HG02763 (cell line): ENCODE measurements around the gene DPH3.

ENCODE experiments used
- ATAC-seq: cut with Tn5 transposase; IDR thresholded peaks from one replicate; pipeline ENCODE4 v1.9.1; 2021; ENCODE audit warnings: mild to moderate bottlenecking, moderate library complexity; ENCODE audit not compliant: unreplicated experiment

DPH3 gene

DNA sequence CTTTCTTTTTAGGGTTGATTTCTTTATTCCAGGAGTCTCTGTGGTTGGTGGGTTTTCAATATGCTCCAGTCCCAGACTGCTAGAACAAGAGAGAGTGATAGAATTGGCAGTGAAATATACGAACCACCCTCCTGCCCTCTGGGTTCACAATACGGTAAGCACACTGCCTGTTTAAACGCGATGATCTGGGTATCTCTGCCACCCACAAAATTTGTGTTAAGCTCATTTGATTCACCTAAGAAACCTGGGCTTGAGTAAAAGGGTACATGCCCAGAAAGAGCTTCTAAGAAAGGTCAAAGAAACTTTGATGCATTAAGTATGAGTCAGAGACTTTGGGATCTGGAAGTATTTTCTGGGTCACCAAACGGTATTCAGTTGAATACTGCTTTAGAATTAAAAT lies 30.1 kb upstream of the DPH3 start:
- ATAC-seq, result no peak

DNA sequence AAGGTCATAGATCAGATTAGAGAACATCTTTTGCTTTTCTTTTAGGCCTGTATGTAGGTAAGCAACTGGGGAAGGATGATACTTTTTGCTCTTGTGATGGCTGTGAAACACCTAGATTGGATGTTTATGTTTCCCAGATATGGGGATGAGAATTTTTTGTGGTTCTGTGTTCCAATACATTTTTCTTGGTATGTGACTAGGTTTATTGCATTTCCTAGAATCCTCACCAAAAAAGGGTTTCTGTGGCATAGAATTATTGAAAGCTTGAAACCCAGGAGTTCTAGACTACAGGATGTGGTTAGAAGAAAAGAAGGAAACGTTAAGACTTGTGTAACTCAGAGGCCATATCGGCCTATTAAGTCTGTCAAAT lies 26.1 kb upstream of the DPH3 start:
- peak; percentile 41 for ATAC-seq

DNA sequence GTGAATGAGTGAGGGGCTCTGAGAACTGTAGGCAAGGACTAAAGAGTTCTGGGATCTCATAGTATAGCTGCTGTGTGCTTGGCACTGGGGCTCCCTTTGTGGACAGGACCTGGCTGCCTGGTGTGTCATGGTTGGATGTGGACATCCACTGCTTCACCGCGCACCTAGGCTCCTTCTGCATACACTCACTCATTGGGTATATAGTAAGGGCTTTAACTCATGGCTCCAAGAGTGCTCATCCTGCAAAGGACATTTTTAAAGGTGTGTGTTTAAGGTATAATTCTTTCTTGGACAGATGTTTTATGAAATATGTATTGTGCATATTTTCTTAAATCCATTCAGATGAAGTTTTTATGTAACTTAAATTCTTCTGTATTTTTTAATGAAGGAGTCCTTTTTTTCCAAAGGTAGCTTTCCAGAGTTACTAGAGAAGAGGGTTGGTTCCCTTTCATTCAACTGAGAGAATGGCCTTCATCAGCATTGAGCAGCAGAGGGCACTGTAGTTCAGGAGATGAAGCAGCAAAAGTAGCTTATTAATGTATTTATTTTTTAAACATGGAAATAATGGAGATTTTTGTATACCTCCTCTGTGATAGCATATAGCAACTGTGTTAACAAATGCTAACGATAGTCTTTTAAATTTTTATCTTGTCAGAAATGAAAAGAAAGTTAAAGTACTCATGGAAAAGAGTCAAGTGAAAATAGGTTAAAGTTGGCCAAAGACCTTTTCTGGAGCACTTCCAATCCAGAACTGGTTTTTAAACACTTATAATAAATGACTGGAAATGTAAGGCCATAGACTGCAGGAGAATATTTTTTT lies 25.5 kb upstream of the DPH3 start:
- peak; percentile 30 for ATAC-seq

DNA sequence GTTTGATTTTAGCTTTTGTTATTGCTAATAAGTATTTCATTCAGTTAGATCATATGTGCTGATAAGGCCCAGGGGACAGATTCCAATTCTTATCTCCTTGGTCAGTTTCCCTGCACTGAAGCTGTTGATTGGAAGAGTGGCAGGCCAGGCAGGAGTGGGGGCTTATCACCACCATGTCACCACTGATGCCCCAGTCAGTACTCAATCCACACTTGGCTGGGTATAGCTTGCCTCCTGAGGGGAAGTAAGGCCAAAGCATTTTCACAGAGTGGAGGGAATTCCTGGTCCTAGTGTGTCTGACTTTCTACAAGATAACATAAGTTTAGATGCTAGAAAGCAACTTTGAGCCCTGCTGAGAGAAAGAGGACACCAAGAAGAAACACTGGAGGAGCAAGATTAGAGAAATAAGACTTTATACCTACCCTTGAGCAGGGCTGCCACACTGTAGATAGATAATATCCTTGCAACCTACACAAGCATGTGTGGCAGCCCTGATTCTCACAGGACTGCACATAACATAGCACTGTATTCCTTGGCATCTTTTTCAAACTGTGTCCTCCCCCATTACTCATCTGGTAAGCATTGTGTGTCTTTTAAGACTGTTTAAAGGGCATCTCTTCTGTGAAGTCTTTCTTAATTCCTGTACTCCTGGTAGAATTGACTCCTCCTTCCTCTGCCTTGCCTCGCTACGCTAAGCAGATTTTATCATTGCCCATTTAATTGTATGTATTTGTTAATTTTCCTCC lies 24.6 kb upstream of the DPH3 start:
- ATAC-seq, result no peak

DNA sequence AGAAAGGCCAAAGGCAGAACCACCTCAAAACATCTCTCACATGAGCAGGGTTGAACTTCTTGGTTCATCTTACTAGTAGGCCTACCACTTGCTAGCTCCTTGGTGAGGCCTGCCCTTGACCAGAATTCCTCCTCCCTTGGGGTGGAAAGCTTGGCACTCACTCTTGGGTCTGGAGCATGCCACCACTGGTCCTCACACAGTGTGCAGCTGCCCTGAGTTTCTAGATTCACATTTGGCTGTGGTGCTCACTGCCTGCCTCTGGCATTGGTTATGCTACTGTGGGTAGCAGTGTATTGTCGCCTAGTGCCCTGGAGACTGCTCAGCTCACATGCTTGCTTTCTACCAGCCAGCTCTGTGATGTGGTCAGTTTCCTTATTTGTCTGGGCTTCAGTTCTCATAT lies 23.9 kb upstream of the DPH3 start:
- ATAC-seq, result no peak

DNA sequence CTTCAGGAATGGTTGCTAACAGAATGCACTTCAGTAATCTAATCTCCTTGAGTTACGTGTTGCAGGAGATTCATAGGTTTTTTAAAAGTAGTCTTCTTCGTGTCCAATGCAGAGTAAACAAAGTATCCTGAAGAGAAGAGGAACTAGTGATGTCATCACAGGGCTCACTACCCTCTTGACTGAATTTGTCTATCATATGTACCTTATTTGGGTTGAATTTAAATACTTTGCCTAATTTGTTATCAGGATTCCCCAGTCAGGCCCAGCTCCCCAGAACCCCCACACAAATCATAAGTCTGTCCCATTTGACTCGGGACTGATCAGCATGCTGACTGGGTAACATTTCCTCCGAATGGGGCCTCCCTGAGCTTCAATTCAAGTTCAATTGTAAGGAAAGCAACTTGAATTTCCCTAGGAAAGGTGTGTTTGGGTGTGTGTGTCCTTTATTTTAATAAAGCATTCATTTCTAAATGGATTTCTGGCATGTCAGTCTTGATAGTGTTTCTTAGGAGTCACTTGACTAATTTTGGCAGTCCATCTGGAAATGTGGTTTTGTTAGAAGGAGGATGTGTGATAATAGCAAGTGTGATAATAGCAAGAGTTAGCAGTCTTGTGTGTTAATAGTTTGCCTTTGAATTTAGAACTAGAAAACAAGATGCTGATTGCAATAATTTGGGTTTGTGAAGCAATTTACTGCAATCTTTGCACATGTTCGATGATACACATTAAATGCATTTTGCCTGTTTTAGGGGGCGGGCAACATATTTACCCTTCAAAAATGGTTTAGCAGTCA lies 22.2 kb upstream of the DPH3 start:
- ATAC-seq, result no peak

DNA sequence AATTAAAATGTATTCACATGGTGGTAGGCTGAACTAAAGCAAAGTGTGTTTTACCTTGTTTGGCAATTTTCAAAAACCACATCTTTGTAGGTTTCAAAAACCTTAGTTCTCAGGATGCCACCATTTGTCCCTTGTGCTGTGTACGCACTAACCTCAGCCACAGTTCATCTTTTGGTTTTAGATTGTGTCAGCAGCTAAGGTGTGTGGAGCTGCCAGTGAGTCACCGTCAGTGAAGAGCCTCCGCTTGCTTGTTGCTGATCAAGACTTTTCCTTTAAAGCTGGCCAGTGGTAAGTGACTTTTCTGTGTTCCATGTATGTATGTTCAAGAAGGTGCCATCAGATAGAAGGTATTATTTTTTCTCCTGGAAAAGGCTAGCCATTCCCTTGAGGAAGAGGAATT lies 21.4 kb upstream of the DPH3 start:
- no peak for ATAC-seq

DNA sequence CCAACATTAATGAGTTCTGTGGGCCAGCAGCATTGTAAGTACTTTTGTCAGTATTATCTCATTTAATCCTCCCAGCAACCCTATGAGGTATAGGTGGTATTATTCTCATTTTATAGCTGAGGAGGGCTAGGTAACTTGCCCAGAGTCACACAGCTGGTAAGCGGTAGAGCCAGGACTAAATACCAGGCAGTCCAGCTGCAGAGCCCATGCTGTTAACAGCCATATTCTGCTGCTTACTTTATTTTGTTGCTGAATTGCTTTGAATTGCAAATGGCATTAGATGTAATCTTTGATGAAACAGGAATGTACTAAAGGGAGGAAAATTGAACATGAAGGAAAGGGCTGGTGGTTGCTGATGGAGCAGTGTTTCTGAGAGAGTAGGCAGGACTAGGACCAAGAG lies 19.9 kb upstream of the DPH3 start:
- no peak for ATAC-seq

DNA sequence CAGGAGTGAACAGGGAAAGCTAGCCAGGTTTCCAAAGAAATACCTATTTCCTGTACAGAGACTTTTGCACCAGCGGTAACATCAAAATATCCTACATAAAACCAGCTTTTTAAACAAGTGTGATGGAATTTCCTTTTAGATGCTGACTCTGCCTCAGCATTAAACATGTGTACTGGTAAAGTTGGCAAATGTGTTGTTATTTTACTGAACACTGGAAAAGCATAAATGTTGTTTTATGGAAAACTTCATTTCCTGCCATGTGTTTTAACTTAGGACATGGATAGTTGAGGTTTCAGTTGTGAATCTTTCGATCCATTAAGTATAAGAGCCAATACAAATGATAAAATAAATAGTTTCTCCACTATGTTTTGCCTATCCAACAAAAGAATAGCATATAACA lies 15.9 kb upstream of the DPH3 start:
- no peak for ATAC-seq

DNA sequence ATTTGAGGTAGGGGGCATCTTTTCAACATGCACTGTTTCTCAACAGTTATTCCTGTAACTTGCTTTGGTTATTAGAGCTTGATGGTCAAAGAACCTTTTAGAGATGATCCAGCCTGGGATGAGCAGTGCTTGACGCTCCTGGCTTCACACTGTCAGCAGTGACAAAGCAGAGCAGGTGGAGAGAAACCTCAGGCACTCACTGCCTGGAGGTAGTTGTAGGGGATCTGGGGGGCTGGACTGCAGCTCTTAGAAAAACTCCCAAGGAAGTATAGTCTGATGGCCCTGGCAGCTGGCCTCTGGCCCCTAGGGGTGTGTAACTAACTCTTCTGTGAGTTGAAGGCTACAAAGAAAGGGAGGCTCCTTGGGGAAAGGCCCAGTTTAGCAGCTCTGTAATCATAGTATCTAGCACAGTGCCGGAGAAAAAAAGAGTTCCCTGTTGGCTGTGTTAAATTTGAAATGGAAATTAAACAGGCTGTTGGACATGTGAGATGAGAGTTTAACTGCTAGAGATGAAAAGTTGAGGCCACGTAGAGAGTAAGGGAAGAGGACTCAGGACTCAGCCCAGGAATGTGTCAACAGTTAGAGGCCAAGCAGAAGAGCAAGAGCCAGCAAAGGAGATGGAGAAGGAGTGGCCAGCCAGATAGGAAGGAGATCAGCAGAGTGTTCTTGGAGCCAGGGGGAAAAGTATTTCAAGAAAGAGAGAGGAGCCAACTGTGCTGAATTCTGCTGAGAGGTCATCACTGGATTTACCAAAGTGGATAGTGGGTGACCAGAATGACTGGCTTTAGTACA lies 14.5 kb upstream of the DPH3 start:
- no peak for ATAC-seq

DNA sequence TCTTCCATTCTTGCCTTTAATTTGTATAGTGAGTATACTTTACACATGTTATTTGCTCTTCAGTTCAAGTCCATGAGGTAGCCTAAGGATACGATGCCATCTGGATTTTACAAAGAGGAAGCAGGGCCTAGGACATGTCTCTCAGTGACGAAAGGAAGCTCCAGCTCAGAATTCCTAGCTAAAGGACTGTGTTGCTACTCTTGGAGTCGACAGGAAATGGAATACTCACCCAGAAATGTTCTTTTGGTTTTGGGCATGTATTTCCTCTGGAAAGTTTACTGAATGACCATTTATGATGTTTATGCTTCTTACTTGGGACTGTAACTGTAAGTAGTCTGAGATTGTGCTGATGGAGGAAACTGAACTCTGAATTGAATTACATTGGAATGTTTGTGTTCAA lies 12.7 kb upstream of the DPH3 start:
- ATAC-seq, result no peak

DNA sequence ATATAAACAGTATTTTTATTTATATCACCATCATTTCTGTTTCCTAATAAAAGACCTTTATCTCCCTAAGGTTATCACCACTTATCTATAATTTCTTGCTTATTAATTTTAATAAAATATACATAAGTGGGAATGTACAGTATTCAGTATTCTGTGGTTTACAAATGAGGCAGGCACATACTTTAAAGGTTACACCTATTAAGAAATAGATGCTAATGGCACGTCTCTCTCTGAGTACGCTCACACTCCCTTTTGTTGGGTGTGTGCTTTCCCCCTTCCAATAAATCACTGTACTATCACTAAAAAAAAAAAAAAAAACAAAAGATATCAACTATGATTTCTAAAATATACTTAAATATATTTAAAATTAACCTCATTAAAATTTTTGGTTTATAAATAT lies 9.1 kb upstream of the DPH3 start:
- ATAC-seq, result no peak

DNA sequence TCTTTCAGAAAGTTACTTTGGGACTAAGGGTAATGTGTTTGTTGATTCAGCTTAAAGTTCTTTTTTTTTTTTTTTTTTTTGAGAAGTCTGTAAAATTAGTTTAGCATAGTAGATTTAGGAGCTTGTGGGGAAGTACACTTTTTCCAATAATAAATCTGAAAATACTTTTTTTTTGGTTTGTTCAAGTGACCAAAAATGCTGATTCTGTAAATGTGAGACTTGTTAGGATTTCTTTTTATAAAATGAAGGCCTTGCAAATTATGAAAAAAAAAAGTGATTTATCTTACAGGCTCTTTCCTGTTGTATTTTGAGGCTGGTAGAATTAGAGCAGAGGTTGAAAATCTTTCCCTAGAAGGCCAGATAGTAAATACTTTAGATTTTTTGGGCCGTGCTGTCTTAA lies 7.8 kb upstream of the DPH3 start:
- no peak for ATAC-seq

DNA sequence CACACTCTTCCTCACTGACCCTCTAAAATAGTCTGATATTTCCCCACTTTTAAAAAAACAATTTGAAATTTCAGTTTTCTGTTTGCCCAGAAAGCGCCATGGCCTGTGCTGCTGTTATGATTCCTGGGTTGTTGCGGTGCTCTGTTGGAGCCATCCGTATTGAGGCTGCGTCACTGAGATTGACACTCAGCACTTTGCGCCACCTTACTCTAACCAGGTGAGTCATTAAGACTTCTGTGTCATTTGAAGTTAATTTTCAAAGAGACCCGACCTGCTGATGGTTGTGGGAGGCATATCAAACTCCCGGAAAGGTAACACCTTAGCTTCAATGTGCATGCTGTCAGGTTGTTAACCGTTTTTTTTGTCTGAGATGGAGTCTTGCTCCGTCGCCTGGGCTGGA lies 6.1 kb upstream of the DPH3 start:
- ATAC-seq, result no peak

DNA sequence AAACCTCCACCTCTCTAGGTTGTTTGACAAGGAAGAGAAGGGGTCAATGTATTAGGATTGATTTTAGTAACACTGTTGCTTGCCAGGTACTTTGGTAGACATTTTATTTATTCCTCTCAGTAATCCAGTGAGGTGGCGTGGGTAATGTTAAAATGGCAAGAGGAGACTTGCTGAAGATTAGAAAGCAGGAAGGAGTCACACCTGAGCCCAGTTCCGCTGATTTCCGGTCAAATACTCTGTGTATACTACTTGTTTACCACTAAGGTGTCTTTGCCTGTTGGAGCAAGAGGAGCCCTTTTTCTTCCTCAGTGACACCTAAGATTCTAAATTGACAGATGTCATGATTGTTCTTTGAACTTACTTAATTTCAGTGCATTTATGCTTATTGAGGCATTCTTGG lies 2.0 kb upstream of the DPH3 start:
- no peak for ATAC-seq

DNA sequence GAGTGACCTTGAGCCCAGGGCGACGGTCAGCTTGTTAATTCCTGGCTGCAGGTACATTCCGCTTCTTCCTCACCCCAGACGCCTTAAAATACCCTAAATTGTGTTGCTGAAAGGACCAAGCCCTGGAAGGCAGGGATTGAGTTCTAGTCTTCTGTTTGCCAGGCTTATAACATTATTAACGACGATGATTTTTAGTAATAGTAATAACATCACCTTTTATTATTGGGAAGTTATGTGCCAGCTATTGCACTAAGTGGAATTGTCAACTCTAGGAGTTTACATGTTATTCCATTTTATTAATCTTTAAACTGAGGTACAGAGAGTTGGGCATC lies 678 bp upstream of the DPH3 start:
- ATAC-seq, result no peak

DNA sequence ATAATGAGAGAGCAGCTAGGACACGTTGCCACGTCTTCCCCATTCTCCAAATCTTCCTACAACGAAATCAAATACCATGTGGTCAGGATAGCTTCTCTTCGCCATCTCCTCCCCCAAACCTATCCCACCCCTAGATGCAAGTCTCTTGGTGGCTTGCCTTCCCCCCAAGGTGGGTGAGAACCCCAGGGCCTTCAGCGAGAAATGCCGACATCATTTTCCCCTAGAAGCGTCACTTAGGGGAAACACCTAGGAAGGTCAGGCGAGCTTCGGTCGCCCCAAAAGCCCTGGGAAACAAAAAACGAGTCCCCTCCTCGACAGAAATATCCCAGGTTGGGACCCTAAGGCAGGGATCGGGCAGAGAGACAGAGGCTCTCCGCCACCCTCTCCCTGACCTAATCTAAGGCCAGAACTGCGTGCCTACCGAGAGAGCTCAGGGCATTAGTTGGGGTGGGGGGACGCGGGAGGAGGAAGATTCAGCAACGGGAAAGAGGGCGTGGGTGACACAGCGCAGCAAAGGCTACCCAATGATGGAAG lies 502 bp downstream of the DPH3 start:
- no peak for ATAC-seq

DNA sequence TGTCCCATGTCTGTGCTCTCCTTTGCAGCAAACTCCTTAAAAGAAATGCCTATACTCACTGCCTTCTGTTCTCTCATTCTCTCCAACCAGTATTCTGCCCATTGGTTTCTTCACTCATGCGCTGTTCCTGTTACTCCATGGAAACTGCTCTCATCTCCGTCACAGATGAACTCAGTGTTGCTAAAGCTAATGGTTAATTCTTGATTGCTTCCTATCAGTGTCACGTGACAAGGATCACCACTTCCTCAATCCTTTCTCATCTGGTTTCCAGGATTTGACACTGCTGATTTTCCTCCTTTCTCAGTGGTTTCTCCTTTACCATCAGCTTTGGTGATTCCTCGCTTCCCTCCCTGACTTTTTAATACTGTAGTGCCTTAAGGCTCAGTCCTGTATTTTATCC lies 2.6 kb downstream of the DPH3 start:
- no peak for ATAC-seq

DNA sequence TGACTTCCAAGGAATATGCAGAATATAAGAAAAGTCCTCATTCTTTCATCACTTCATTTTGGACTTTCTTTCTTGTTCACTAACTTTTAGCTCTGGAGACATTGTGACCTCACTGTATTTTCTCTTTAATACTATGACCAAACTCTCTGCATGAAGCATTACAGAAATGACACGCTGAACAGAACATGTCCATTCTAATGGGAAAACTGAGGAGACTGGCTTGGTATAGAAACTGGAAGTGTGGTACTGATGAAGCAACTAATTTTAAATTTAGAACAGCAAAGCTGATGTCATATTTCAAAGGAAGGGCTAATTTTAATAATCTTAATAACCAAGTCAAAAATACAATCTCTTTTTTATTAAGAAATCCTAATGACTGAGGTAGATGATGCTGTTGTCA lies 4.7 kb downstream of the DPH3 start:
- no peak for ATAC-seq

DNA sequence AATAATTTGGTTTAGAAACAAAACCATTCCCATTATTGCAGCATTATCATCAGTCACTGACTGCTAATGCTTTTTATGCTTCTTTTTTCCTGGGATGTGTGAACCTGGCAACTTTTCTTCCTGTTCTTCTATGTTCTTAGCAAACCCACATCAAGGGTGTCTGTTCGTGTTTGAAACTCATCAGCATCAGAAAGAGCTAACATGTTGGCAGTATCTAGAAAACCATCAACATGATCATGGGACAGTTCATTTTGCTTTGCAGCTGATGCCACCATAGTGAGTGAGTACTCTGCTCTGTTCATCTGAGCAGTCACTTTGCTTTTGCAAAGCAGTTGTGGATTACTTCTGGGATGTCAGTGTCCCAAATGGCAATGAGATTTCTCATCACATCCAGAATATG lies 5.9 kb downstream of the DPH3 start:
- ATAC-seq, result no peak

DNA sequence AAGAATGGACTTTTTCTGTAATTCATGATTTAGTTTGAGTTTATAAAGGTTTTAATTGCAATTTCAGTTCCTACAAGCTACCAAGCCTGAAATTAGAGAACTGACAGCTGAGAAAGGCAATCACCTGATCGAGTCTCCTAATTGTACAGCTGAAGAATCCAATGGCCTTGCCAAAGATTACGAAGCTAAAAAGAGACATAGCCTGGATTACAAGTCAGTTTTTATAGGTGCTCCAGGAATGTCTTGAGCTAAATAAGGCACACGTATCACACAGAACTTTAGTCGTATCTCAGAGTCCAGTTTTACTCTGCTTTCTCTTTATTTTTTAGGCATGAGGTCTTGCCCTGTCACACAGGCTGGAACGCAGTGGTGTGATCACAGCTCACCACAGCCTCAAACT lies 6.6 kb downstream of the DPH3 start:
- ATAC-seq, result no peak
